ENCODE data around the gene LPIN1. TPM values are rescaled to one million over a fixed set of nuclear protein-coding genes. Genes with fewer than 3 reads are reported as not detected.
A peak's percentile ranks its signal among the peaks of the same experiment; 100 is the strongest.
"Not testable (repeated sequence)": the region's sequence is repeated elsewhere in the genome, so short reads cannot be mapped to it uniquely, and the experiment has no call there.

The LPIN1 gene
- total RNA-seq, 3 donors from 2014 or later = 30.3 to 40.0 (median 34.1) TPM

GRCh38 chr2:11822359-11822745 lies 75.9 kb downstream of the LPIN1 start:
- not testable (repeated sequence) for ATAC-seq; H3K4me3 Mint-ChIP-seq; H3K9me3 Mint-ChIP-seq; H3K27me3 Mint-ChIP-seq (ENCODE audit: low read depth); H3K4me1 Mint-ChIP-seq (ENCODE audit: low read depth); DNase-seq
- H3K36me3 Mint-ChIP-seq (ENCODE audit: insufficient read depth) = peaks cover 64% of the 10 kb centered on the region

DNA sequence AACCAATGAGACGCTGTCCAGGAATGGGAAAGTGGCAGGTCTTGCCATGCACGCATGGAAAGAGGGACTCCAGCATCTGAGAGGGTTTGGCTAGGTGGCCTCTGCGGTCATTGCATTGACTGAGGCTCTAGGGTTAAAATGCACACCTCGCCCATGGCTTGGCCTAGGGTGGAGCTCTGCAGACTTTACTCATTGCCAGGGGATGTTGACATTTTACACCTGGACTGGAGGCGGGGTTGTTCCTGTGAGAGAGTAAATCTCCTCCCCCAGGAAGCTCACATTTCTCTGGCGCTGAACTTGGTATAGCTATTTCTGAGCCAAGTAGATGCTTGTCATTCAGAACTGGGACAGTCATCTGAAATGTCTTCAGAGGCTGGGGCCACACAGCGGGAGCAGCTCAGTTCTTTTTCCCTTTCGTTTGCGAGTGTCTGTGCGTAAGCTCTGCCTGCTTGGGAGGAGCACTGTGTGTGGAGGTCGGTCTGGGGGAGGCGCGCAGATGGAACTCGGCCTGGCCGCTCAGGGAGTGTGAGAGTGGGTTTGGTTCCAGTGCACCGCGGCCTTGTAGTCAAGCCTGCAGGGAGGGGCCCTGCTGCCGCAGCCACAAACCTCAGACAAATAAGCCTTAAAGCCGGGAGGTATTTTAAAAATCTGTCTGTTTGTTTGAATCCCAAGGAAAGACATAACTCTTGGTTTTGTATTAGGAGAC lies 76.5 kb downstream of the LPIN1 start:
- peaks cover 62% of the 10 kb centered on the region for H3K36me3 Mint-ChIP-seq (ENCODE audit: insufficient read depth)
- H3K9me3 Mint-ChIP-seq = no peaks in the 10 kb centered on the region
- no peak overlapping the region for H3K4me3 Mint-ChIP-seq
- ATAC-seq (no peak), DNase-seq (no peak)
- H3K4me1 Mint-ChIP-seq (ENCODE audit: low read depth) = peaks cover 6% of the 10 kb centered on the region
- H3K27me3 Mint-ChIP-seq (ENCODE audit: low read depth) = no peaks in the 10 kb centered on the region

DNA sequence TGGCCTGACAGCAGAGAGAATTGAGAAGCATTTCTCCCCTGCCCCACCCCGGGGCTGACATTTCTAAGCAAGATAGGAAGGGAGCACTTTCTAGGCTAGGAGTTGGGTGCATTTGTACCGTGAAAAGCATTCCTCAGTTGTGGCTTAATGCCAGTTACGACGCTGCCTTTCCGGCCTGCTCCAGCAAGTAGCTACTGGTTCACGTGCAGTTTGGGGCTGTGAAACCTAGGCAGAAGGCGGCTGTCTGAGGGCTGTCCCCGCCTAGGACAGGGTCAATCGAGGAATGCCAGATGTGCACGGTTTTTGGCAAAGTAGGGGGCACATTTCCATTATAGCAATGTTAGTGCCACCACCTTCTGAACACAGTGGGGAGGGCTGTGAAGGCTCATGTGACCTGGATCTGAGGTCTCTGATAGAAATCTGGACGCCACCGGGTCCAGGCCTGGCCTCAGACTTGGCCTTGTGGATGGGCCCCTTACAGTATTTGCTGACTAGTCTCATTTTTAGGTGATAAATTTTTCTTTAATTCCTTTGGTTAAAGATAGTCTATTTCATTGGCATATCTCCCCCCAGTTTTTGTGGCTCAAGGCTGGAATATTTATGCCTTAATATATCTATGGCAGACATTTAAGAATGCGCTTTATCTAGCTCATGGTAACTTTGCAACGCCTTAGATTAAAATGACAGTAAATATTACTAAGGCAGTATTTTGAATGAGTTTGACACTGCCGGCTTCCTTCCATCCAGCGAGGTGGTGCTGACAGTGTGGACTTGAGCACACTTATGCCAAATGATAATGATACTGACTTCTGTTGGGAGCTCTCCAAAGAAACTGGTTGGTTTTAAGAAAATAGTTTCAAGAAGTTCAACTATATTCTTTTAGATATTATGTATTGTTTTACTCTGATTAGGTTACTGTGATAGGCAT lies 78.7 kb downstream of the LPIN1 start:
- DNase-seq (no peak), ATAC-seq (no peak)
- H3K27me3 Mint-ChIP-seq (ENCODE audit: low read depth) = no peaks in the 10 kb centered on the region
- H3K36me3 Mint-ChIP-seq (ENCODE audit: insufficient read depth) = peaks cover 50% of the 10 kb centered on the region
- no peaks in the 10 kb centered on the region for H3K9me3 Mint-ChIP-seq
- H3K4me1 Mint-ChIP-seq (ENCODE audit: low read depth) = peaks cover 19% of the 10 kb centered on the region
- H3K4me3 Mint-ChIP-seq = no peak overlapping the region

- no peak overlapping the region for H3K4me3 Mint-ChIP-seq
- ATAC-seq (peak; percentile 15 to 20), DNase-seq (no peak)
- peaks cover 39% of the 10 kb centered on the region for H3K4me1 Mint-ChIP-seq (ENCODE audit: low read depth)
- H3K9me3 Mint-ChIP-seq = no peaks in the 10 kb centered on the region
- H3K36me3 Mint-ChIP-seq (ENCODE audit: insufficient read depth) = peaks cover 36% of the 10 kb centered on the region
- H3K27me3 Mint-ChIP-seq (ENCODE audit: low read depth) = no peaks in the 10 kb centered on the region
These were observed 81.1 kb downstream of the LPIN1 start for GRCh38 chr2:11827547-11827946.

DNA sequence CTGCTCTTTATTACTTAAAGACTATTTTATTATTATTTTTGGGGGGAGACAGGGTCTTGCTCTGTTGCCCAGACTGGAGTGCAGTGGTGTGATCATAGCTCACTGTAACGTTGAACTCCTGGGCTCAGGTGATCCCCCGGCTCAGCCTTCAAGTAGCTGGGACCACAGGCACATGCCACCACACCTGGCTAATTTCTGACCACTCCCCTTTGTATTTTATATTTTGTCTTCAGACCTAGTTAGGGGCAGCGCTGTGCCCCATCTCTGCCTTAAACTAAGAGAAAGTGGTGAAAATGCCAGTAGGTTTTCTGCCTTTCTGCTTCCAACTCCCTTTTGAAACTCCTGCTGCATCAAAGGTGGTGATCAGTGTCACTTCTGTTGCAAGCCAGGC lies 82.5 kb downstream of the LPIN1 start:
- Mint-ChIP-seq H3K4me1 (ENCODE audit: low read depth) (peaks cover 49% of the 10 kb centered on the region), H3K4me3 (no peak overlapping the region), H3K36me3 (ENCODE audit: insufficient read depth) (peaks cover 26% of the 10 kb centered on the region), H3K9me3 (peaks cover under 1% of the 10 kb centered on the region), H3K27me3 (ENCODE audit: low read depth) (no peaks in the 10 kb centered on the region)
- DNase-seq (no peak), ATAC-seq (no peak)

- Mint-ChIP-seq H3K4me3 (peak overlapping the region; percentile 68), H3K9me3 (peaks cover 5% of the 10 kb centered on the region), H3K27me3 (ENCODE audit: low read depth) (no peaks in the 10 kb centered on the region), H3K4me1 (ENCODE audit: low read depth) (peaks cover 49% of the 10 kb centered on the region), H3K36me3 (ENCODE audit: insufficient read depth) (peaks cover 21% of the 10 kb centered on the region)
- ATAC-seq (peak; percentile 23 to 35), DNase-seq (peak; percentile 47)
These were observed 83.0 kb downstream of the LPIN1 start for GRCh38 chr2:11829324-11829946.

DNA sequence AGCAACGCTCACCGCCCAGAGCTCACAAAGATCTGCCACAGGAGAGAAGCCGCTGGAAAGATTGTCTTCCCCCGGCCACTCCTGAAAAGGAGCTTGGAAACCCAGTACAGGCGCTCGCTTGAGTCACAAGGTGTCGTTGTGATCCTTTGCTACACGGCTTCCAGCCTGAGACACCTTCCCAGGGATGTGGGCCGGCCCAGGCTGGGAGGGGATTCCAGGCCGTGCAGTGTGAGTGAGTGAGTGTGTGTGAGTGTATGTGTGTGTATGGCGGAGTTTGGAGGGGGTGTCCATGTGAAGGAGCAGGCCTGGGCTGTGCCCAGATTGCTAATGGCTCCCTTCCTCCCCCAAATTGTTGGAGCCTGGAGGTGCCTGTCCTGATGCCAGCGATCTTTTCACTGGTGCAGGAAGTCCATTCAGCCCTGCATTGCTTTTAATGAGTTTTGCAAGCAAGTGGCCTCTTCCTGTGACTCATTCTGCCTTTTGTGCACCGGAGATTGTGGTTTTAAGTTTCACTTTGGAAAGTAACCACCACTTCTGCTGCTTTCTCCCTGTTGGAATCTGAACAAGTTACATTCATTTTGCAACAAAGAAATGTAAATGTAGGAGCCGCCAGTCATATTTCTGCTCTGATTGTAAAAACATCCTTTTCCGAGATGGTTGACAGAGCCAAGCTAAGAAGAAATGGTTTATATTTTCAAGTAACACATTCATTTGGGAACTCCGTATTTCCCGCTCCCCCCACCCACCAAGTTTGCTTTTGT lies 83.7 kb downstream of the LPIN1 start:
- peaks cover 12% of the 10 kb centered on the region for H3K9me3 Mint-ChIP-seq
- peaks cover 49% of the 10 kb centered on the region for H3K4me1 Mint-ChIP-seq (ENCODE audit: low read depth)
- peaks cover 17% of the 10 kb centered on the region for H3K36me3 Mint-ChIP-seq (ENCODE audit: insufficient read depth)
- peak overlapping the region; percentile 68 for H3K4me3 Mint-ChIP-seq
- no peaks in the 10 kb centered on the region for H3K27me3 Mint-ChIP-seq (ENCODE audit: low read depth)
- peak; percentile 75 to 76 for ATAC-seq
- peak; percentile 9 for DNase-seq

DNA sequence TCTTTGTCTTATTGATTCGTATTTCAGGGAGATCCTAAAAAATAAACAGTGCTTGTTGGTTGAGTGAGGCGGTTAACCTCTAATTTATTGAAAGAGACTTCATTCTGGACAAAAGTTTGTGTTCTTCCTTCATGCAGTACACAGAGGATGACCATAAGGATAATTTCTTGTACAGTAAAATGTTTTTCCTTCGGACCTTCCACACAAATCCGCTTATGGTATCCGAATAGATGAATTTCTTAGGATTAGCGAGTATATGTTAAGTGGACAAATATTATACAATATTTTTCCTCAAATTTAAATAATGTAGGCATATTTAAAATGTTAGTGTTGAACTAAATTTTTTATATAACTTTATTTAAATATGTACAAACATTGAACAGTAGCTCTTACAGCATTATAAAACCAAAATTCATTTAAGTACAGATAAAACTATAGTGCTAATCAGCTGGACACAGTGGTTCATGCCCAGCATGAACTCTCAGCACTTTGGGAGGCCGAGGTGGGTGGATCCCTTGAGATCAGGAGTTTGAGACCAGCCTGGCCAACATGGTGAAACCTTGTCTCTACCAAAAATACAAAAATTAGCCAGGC lies 84.4 kb downstream of the LPIN1 start:
- ATAC-seq = no peak
- Mint-ChIP-seq H3K9me3 (peaks cover 12% of the 10 kb centered on the region), H3K4me3 (peak overlapping the region; percentile 68), H3K27me3 (ENCODE audit: low read depth) (no peaks in the 10 kb centered on the region), H3K4me1 (ENCODE audit: low read depth) (peaks cover 49% of the 10 kb centered on the region), H3K36me3 (ENCODE audit: insufficient read depth) (peaks cover 13% of the 10 kb centered on the region)
- DNase-seq = no peak

DNA sequence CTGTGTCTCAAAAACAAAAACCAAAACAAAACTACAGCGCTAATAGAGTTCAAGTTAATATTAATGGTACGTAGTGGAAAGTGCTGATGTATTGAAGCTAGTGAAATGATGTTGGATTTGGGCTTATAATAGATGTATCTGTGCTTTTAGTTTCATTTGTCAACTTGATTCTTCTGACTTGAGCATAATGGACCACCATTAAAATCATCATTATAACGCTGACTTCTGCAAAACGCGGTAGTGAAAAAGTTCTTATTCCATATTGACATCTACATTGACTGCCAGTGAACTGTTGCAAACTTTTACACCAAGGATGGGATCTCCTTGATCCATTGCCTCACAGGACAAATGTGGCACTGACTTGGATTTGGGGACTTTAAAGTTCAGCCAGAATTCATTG lies 85.0 kb downstream of the LPIN1 start:
- Mint-ChIP-seq H3K4me1 (ENCODE audit: low read depth) (peaks cover 49% of the 10 kb centered on the region), H3K36me3 (ENCODE audit: insufficient read depth) (peaks cover 10% of the 10 kb centered on the region), H3K4me3 (no peak overlapping the region), H3K27me3 (ENCODE audit: low read depth) (no peaks in the 10 kb centered on the region), H3K9me3 (peaks cover 12% of the 10 kb centered on the region)
- DNase-seq (no peak), ATAC-seq (no peak)

DNA sequence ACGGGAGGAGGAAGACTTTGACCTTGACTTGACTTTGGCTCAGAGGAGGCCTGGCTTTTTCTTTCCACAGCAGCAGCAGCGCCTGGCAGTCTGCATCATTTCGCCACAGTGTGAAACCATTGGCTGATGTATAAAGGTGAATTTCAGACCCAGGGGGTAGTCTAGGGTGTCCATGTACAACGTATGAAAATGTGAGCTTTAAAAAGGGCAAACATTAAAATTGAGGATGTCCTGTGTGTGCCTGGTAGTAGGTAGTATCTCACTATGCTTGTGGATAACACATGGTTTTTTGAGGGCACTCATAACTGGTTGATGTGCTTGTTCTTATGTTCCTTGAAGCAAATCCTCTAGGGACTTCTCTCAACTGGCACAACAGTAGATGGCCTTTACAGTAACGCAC lies 86.1 kb downstream of the LPIN1 start:
- no peak for DNase-seq
- Mint-ChIP-seq H3K27me3 (ENCODE audit: low read depth) (peaks cover 2% of the 10 kb centered on the region), H3K36me3 (ENCODE audit: insufficient read depth) (peaks cover 3% of the 10 kb centered on the region), H3K4me1 (ENCODE audit: low read depth) (peaks cover 45% of the 10 kb centered on the region), H3K9me3 (peaks cover 12% of the 10 kb centered on the region), H3K4me3 (no peak overlapping the region)
- no peak for ATAC-seq

DNA sequence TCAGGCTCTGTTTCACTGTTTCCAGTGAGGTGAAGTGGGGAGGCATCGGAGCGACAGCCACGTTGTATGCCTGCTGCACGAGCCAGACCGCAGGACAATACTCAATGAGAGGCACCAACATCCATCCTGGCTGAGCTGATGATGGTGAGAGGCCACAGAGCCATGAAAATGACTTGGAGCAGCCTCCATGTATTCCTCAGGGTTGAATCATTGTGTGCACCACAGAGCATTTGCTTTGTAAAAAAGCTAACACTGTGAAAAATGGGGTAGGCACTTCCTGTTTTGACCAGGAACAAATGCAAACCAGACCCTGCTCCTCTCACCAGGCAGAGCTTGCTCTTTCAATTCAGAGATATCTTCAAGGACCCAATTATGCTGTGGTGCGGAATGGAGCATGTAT lies 87.2 kb downstream of the LPIN1 start:
- peaks cover 2% of the 10 kb centered on the region for H3K27me3 Mint-ChIP-seq (ENCODE audit: low read depth)
- ATAC-seq (no peak), DNase-seq (no peak)
- H3K4me3 Mint-ChIP-seq = no peak overlapping the region
- H3K36me3 Mint-ChIP-seq (ENCODE audit: insufficient read depth) = peaks cover 3% of the 10 kb centered on the region
- peaks cover 12% of the 10 kb centered on the region for H3K9me3 Mint-ChIP-seq
- peaks cover 42% of the 10 kb centered on the region for H3K4me1 Mint-ChIP-seq (ENCODE audit: low read depth)

GRCh38 chr2:11835403-11835802 lies 89.0 kb downstream of the LPIN1 start:
- DNase-seq (no peak), ATAC-seq (no peak)
- Mint-ChIP-seq H3K4me1 (ENCODE audit: low read depth) (peaks cover 28% of the 10 kb centered on the region), H3K27me3 (ENCODE audit: low read depth) (peaks cover 2% of the 10 kb centered on the region), H3K9me3 (peaks cover 12% of the 10 kb centered on the region), H3K4me3 (no peak overlapping the region), H3K36me3 (ENCODE audit: insufficient read depth) (peaks cover 3% of the 10 kb centered on the region)

DNA sequence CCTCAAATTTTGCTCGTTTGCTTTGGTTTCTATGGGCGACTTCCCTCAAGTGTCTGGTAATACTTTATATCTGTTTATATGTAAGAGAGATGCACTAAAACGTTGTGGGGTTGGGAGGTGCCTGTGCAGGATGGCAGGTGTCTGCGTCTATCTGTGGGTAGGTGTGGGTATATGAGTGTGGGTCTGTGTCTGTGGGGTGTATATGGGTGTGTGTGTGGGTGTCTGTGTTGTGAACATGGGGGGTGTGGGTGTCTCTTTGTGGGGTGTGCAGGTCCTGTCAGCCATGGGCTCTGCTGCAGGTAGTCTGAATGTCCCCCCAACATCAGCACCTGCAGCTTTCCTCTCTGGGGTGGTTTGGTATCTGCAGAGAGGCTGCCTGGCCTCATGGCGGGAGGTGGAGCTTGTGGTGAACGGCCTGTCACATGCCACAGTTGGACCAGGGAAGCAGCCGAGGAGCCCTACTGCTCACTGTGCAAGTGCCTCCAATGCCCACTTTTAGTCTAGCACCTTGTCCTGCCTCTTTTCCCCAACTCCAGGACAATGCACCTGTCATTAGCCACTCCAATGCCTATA lies 90.3 kb downstream of the LPIN1 start:
- Mint-ChIP-seq H3K4me3 (no peak overlapping the region), H3K27me3 (ENCODE audit: low read depth) (peaks cover 2% of the 10 kb centered on the region), H3K9me3 (peaks cover 12% of the 10 kb centered on the region), H3K4me1 (ENCODE audit: low read depth) (peaks cover 16% of the 10 kb centered on the region), H3K36me3 (ENCODE audit: insufficient read depth) (peaks cover 3% of the 10 kb centered on the region)
- ATAC-seq (no peak), DNase-seq (no peak)

Data from activated T-cell treated with anti-CD3 and anti-CD28 coated beads, Interleukin-2, amount 50 U/mL, for 4 hours (primary cell).